ENCODE data around the gene CYP1A2. TPM values are rescaled to one million over a fixed set of nuclear protein-coding genes. Genes with fewer than 3 reads are reported as not detected.
A peak's percentile ranks its signal among the peaks of the same experiment; 100 is the strongest.
"Not testable (repeated sequence)": the region's sequence is repeated elsewhere in the genome, so short reads cannot be mapped to it uniquely, and the experiment has no call there.

Gene CYP1A2
- total RNA-seq, 2 donors from 2014 or later = not detected

GRCh38 chr15:74725225-74725774 is 23.3 kb upstream of the CYP1A2 start, which contains the start of gene CYP1A1:
Gene CYP1A1, minus strand, starts transcription at chr15:74725528. Its CDS starts 2,431 bp downstream, at chr15:74723097.
- no peak for DNase-seq (ENCODE audit: low spot score)
- TF ChIP-seq, protein P1, sequence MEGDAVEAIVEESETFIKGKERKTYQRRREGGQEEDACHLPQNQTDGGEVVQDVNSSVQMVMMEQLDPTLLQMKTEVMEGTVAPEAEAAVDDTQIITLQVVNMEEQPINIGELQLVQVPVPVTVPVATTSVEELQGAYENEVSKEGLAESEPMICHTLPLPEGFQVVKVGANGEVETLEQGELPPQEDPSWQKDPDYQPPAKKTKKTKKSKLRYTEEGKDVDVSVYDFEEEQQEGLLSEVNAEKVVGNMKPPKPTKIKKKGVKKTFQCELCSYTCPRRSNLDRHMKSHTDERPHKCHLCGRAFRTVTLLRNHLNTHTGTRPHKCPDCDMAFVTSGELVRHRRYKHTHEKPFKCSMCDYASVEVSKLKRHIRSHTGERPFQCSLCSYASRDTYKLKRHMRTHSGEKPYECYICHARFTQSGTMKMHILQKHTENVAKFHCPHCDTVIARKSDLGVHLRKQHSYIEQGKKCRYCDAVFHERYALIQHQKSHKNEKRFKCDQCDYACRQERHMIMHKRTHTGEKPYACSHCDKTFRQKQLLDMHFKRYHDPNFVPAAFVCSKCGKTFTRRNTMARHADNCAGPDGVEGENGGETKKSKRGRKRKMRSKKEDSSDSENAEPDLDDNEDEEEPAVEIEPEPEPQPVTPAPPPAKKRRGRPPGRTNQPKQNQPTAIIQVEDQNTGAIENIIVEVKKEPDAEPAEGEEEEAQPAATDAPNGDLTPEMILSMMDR (IDR thresholded peaks at IDR 0.05) = no peak
- Histone ChIP-seq H3K4me3 (peak within 1 kb of the TSS; percentile 89), H3K27me3 (replicated peaks; ENCODE audit: insufficient read depth) (no peaks in the 10 kb centered on the region), H3K36me3 (no peaks in the 10 kb centered on the region), H3K27ac (no peak within 1 kb of the TSS), H3K4me1 (ENCODE audit: control insufficient read depth in 1 of 2, low read depth in 2 of 2) (peaks cover 4 to 8% of the 10 kb centered on the region in 2 donors), H3K9me3 (no peaks in the 10 kb centered on the region)
- ATAC-seq (ENCODE audit: insufficient number of reproducible peaks, low FRiP score, low read depth) = no peak

GRCh38 chr15:74725845-74726773 is 22.5 kb upstream of the CYP1A2 start:
- H3K9me3 ChIP-seq = no peaks in the 10 kb centered on the region
- H3K36me3 ChIP-seq = no peaks in the 10 kb centered on the region
- H3K27me3 ChIP-seq (replicated peaks; ENCODE audit: insufficient read depth) = no peaks in the 10 kb centered on the region
- no peak for DNase-seq (ENCODE audit: low spot score)
- no peak for ATAC-seq (ENCODE audit: insufficient number of reproducible peaks, low FRiP score, low read depth)
- peaks cover 4 to 8% of the 10 kb centered on the region in 2 donors for H3K4me1 ChIP-seq (ENCODE audit: control insufficient read depth in 1 of 2, low read depth in 2 of 2)
- TF ChIP-seq, protein P1 (IDR thresholded peaks at IDR 0.05) = no peak
- no peak overlapping the region for H3K27ac ChIP-seq
- peak overlapping the region; percentile 89 for H3K4me3 ChIP-seq

DNA sequence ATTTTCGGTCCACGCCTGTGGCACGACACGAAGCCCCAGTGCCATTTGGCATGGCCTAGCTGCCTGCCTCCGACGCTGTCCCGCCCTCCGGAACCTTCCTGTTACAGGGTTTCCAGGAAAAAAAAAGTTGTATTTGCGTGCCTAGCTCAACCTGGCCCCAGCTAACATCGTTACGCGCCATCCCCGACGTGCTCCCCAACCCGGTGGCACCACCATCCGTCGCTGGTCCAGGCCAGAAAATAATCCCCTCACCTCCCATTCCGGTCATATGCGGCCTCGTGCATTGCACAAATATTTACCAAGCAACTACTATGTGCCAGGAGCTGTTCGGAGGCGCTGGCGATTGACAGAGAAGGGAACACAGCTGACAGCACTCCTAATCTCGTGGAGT is 21.9 kb upstream of the CYP1A2 start:
- Histone ChIP-seq H3K4me1 (ENCODE audit: control insufficient read depth in 1 of 2, low read depth in 2 of 2) (peaks cover 4 to 8% of the 10 kb centered on the region in 2 donors), H3K27ac (no peak overlapping the region), H3K36me3 (no peaks in the 10 kb centered on the region), H3K9me3 (no peaks in the 10 kb centered on the region), H3K4me3 (peak overlapping the region; percentile 89), H3K27me3 (replicated peaks; ENCODE audit: insufficient read depth) (no peaks in the 10 kb centered on the region)
- TF ChIP-seq, protein P1 (IDR thresholded peaks at IDR 0.05) = no peak
- ATAC-seq (ENCODE audit: insufficient number of reproducible peaks, low FRiP score, low read depth) = no peak
- DNase-seq (ENCODE audit: low spot score) = no peak

DNA sequence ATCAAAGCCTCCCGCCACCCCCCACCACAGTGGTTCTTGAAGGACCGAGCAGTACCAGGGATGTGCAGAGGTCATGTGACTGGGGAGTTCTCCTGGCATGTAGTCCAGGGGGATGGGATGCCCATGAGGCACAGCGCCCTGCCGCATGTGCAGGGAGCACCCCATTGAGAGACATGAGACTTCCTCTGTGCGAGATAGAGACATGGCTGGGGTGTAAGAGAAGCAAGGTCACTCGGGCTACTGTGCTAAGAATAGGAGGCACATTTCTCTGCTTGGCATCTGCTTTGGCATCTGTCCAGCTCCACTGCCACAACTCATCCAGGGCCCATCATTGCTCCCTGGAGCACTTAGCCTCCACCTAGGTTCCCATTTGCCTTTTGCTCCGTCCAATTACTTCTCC is 20.9 kb upstream of the CYP1A2 start:
- TF ChIP-seq, protein P1 (IDR thresholded peaks at IDR 0.05) = no peak
- H3K27me3 ChIP-seq (replicated peaks; ENCODE audit: insufficient read depth) = no peaks in the 10 kb centered on the region
- no peak overlapping the region for H3K4me3 ChIP-seq
- H3K9me3 ChIP-seq = no peaks in the 10 kb centered on the region
- DNase-seq (ENCODE audit: low spot score) = no peak
- H3K27ac ChIP-seq = no peak overlapping the region
- no peak for ATAC-seq (ENCODE audit: insufficient number of reproducible peaks, low FRiP score, low read depth)
- peaks cover 4 to 8% of the 10 kb centered on the region in 2 donors for H3K4me1 ChIP-seq (ENCODE audit: control insufficient read depth in 1 of 2, low read depth in 2 of 2)
- H3K36me3 ChIP-seq = no peaks in the 10 kb centered on the region

- H3K27me3 ChIP-seq (replicated peaks; ENCODE audit: insufficient read depth); H3K27ac ChIP-seq; H3K36me3 ChIP-seq; ATAC-seq (ENCODE audit: insufficient number of reproducible peaks, low FRiP score, low read depth); DNase-seq (ENCODE audit: low spot score); H3K4me3 ChIP-seq; H3K4me1 ChIP-seq (ENCODE audit: control insufficient read depth in 1 of 2, low read depth in 2 of 2); H3K9me3 ChIP-seq: not testable (repeated sequence)
Measured at GRCh38 chr15:74728699-74729098, 19.9 kb upstream of the CYP1A2 start.

DNA sequence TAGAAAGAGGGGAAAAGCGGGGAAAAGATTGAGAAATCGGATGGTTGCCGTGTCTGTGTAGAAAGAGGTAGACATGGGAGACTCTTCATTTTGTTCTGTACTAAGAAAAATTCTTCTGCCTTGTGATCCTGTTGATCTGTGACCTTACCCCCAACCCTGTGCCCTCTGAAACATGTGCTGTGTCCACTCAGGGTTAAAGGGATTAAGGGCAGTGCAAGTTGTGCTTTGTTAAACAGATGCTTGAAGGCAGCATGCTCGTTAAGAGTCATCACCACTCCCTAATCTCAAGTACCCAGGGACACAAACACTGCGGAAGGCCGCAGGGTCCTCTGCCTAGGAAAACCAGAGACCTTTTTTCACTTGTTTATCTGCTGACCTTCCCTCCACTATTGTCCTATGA is 19.3 kb upstream of the CYP1A2 start:
- not testable (repeated sequence) for H3K27ac ChIP-seq; H3K4me1 ChIP-seq (ENCODE audit: control insufficient read depth in 1 of 2, low read depth in 2 of 2); H3K9me3 ChIP-seq; H3K4me3 ChIP-seq; DNase-seq (ENCODE audit: low spot score); ATAC-seq (ENCODE audit: insufficient number of reproducible peaks, low FRiP score, low read depth); H3K27me3 ChIP-seq (replicated peaks; ENCODE audit: insufficient read depth); H3K36me3 ChIP-seq
